Upper lobe of right lung (tissue), 1 donor: Measurements from ENCODE around the gene REEP5. TPM values are rescaled to one million over a fixed set of nuclear protein-coding genes. Genes with fewer than 3 reads are reported as not detected.

ENCODE experiments used
- ATAC-seq: fragments of 200-7000 bp; cut with Tn5 transposase; one replicate; pipeline ENCODE4 v1.9.1; 2020; ENCODE audit warnings: mild to moderate bottlenecking, moderate library complexity
- DNase-seq: peaks from one replicate; pipeline ENCODE4 v3.0.0-alpha.2; 2020
- H3K27ac ChIP-seq: fragments of 200-600 bp; one replicate; pipeline ENCODE4 v1.8.0; 2022
- H3K27me3 ChIP-seq: fragments of 200-600 bp; one replicate; pipeline ENCODE4 v1.8.0; 2022; ENCODE audit warnings: mild to moderate bottlenecking
- H3K36me3 ChIP-seq: fragments of 200-600 bp; one replicate; pipeline ENCODE4 v1.8.0; 2022
- H3K4me1 ChIP-seq: fragments of 200-600 bp; one replicate; pipeline ENCODE4 v1.8.0; 2022
- H3K4me3 ChIP-seq: fragments of 200-600 bp; one replicate; pipeline ENCODE4 v1.8.0; 2022; ENCODE audit warnings: mild to moderate bottlenecking
- H3K9me3 ChIP-seq: fragments of 200-600 bp; one replicate; pipeline ENCODE4 v1.8.0; 2022
- intact Hi-C: fragments of 100-400 bp; cut with DNase I; formaldehyde crosslinking; loops from one replicate; pipeline ENCODE4 v1.11.0; 2022
- total RNA-seq: library from RNA; stranded (reverse); fragmentation: NEBNext Ultra II Directional; extraction: Animal tissue kit (Norgen Biotek cat#: 25700); gene quantifications from one replicate; pipeline ENCODE4 v1.2.1, GENCODE V29; 2021
- TF ChIP-seq, protein P1 (sequence below): fragments of 200-600 bp; IDR thresholded peaks from one replicate; pipeline ENCODE4 v1.8.0; 2022; ENCODE audit warnings: antibody characterized with exemption
- donor health status: DM: no; HTN: yes; CAD: no; lungs with severe emphysema.

Gene REEP5
- total RNA-seq, 1 donor from 2014 or later: 108 TPM

DNA sequence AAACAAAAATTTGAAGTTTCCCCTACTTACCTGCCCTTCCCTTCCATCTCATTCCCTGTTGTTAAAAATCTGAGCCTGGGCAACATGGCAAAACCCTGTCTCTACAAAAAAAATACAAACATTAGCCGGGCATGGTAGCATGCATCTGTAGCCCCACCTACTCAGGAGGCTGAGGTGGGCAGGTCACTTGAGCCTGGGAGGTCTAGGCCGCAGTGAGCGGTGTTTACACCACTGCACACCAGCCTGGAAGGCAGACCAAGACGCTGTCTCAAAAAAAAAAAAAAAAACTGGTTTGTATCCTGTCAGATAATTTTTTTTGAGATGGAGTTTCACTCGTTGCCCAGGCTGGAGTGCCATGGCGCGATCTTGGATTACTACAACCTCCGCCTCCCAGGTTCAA, 16.3 kb upstream of the REEP5 start:
- no peak overlapping the region for H3K4me3 ChIP-seq
- no peaks in the 10 kb centered on the region for H3K9me3 ChIP-seq
- H3K27me3 ChIP-seq: no peaks in the 10 kb centered on the region
- TF ChIP-seq, protein P1, sequence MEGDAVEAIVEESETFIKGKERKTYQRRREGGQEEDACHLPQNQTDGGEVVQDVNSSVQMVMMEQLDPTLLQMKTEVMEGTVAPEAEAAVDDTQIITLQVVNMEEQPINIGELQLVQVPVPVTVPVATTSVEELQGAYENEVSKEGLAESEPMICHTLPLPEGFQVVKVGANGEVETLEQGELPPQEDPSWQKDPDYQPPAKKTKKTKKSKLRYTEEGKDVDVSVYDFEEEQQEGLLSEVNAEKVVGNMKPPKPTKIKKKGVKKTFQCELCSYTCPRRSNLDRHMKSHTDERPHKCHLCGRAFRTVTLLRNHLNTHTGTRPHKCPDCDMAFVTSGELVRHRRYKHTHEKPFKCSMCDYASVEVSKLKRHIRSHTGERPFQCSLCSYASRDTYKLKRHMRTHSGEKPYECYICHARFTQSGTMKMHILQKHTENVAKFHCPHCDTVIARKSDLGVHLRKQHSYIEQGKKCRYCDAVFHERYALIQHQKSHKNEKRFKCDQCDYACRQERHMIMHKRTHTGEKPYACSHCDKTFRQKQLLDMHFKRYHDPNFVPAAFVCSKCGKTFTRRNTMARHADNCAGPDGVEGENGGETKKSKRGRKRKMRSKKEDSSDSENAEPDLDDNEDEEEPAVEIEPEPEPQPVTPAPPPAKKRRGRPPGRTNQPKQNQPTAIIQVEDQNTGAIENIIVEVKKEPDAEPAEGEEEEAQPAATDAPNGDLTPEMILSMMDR: no peak
- H3K36me3 ChIP-seq: no peaks in the 10 kb centered on the region
- ATAC-seq: no peak
- no peak for DNase-seq
- H3K27ac ChIP-seq: no peak overlapping the region
- intact Hi-C loops: no loop called here
- no peaks in the 10 kb centered on the region for H3K4me1 ChIP-seq

DNA sequence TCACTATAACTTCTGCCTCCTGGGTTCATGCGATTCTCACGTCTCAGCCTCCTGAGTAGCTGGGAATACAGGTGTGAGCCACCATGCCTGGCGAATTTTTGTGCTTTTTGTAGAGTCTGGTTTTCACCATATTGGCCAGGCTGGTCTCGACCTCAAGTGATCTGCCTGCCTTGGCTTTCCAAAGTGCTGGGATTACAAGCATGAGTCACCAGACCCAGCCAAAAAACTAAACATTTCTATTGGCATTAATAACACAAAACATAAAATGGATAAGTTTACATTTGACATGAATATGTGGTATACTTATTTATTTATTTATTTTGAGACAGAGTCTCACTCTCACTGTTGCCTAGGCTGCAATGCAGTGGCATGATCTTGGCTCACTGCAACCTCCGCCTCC, 13.6 kb upstream of the REEP5 start:
- Histone ChIP-seq H3K4me1 (no peaks in the 10 kb centered on the region), H3K27me3 (no peaks in the 10 kb centered on the region), H3K27ac (no peak overlapping the region), H3K9me3 (no peaks in the 10 kb centered on the region), H3K36me3 (no peaks in the 10 kb centered on the region), H3K4me3 (no peak overlapping the region)
- ATAC-seq: no peak
- TF ChIP-seq, protein P1: no peak
- intact Hi-C loops: no loop called here
- DNase-seq: no peak

DNA sequence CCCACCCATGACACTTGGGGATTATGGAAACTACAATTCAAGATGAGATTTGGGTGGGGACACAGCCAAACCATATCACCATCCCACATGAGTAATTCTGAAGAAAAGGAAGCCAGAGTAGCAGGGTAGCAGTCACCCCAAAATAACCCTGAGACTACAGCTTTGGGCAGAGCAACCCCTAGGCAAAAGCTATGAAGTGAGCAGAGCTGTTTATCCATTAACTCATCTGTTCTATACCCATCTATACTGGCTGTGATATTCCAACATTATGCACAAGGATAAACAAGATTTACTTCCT, 12.3 kb upstream of the REEP5 start:
- DNase-seq (no peak), ATAC-seq (no peak)
- Histone ChIP-seq H3K4me3 (no peak overlapping the region), H3K27me3 (no peaks in the 10 kb centered on the region), H3K27ac (no peak overlapping the region), H3K4me1 (peaks cover 4% of the 10 kb centered on the region), H3K36me3 (no peaks in the 10 kb centered on the region), H3K9me3 (no peaks in the 10 kb centered on the region)
- intact Hi-C loops: no loop called here
- TF ChIP-seq, protein P1: no peak

- no peaks in the 10 kb centered on the region for H3K27me3 ChIP-seq
- TF ChIP-seq, protein P1: no peak
- no peak overlapping the region for H3K27ac ChIP-seq
- H3K36me3 ChIP-seq: no peaks in the 10 kb centered on the region
- no peak for ATAC-seq
- no peaks in the 10 kb centered on the region for H3K9me3 ChIP-seq
- intact Hi-C loops: no loop called here
- no peak for DNase-seq
- no peak overlapping the region for H3K4me3 ChIP-seq
- H3K4me1 ChIP-seq: peaks cover 6% of the 10 kb centered on the region
Measured at GRCh38 chr5:112933651-112934365, 11.8 kb upstream of the REEP5 start.

DNA sequence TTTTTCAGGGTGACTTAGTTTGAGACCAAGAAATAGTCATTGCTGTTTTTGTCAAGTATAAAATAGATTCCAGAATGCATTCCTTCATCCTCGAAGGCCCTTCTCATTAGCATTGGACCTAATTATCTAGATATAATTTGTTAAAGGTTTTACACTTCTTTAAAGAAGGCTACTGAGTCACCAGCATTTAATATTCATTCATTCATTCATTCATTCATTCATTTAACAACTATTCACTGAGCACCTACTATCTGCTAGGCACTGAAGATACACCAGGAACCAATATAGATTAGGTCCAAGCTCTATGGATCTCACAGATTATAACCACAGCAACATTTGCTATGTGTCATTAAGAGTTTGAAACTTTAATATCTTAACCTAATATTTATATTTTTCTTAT, 11.1 kb upstream of the REEP5 start:
- H3K27me3 ChIP-seq: no peaks in the 10 kb centered on the region
- intact Hi-C loops: no loop called here
- TF ChIP-seq, protein P1: no peak
- peaks cover 6% of the 10 kb centered on the region for H3K4me1 ChIP-seq
- no peaks in the 10 kb centered on the region for H3K36me3 ChIP-seq
- ATAC-seq (no peak), DNase-seq (no peak)
- H3K4me3 ChIP-seq: no peak overlapping the region
- H3K27ac ChIP-seq: no peak overlapping the region
- H3K9me3 ChIP-seq: no peaks in the 10 kb centered on the region

- TF ChIP-seq, protein P1: no peak
- Histone ChIP-seq H3K27ac (no peak overlapping the region), H3K36me3 (no peaks in the 10 kb centered on the region), H3K4me1 (peaks cover 6% of the 10 kb centered on the region), H3K9me3 (no peaks in the 10 kb centered on the region), H3K27me3 (no peaks in the 10 kb centered on the region), H3K4me3 (no peak overlapping the region)
- DNase-seq: no peak
- intact Hi-C loops: no loop called here
- no peak for ATAC-seq
Measured at GRCh38 chr5:112931473-112931872, 9.4 kb upstream of the REEP5 start.
